Panc1 (cell line): ENCODE data around the gene CUL7.

Experiments used
- CTCF ChIP-seq: fragments of 450-650 bp; IDR thresholded peaks from 2 replicates; pipeline ENCODE4 v1.5.1; 2017; ENCODE audit warnings: mild to moderate bottlenecking
- POLR2AphosphoS5 ChIP-seq: IDR thresholded peaks from 2 replicates; pipeline ENCODE4 v1.6.1; 2012; ENCODE audit warnings: mild to moderate bottlenecking, low read depth, low read length, moderate library complexity
- SIN3A ChIP-seq: IDR thresholded peaks from 2 replicates; pipeline ENCODE4 v1.6.1; 2012; ENCODE audit warnings: low read depth, mild to moderate bottlenecking, low read length, moderate library complexity, borderline replicate concordance; ENCODE audit not compliant: insufficient read depth
- TF ChIP-seq, protein P1 (sequence below), 2 experiments: IDR thresholded peaks; 2 replicates each; pipeline ENCODE4 v1.6.1; 2011 to 2012; ENCODE audit warnings: low read depth in 2 of 2, control low read depth in 1 of 2, low read length in 1 of 2, mild to moderate bottlenecking in 1 of 2, moderate library complexity in 1 of 2; ENCODE audit not compliant: insufficient read depth in 1 of 2

GRCh38 chr6:43089467-43089866 lies 35.8 kb upstream of the CUL7 start:
- TF ChIP-seq CTCF (no peak), POLR2AphosphoS5 (no peak), SIN3A (no peak)
- TF ChIP-seq, protein P1, sequence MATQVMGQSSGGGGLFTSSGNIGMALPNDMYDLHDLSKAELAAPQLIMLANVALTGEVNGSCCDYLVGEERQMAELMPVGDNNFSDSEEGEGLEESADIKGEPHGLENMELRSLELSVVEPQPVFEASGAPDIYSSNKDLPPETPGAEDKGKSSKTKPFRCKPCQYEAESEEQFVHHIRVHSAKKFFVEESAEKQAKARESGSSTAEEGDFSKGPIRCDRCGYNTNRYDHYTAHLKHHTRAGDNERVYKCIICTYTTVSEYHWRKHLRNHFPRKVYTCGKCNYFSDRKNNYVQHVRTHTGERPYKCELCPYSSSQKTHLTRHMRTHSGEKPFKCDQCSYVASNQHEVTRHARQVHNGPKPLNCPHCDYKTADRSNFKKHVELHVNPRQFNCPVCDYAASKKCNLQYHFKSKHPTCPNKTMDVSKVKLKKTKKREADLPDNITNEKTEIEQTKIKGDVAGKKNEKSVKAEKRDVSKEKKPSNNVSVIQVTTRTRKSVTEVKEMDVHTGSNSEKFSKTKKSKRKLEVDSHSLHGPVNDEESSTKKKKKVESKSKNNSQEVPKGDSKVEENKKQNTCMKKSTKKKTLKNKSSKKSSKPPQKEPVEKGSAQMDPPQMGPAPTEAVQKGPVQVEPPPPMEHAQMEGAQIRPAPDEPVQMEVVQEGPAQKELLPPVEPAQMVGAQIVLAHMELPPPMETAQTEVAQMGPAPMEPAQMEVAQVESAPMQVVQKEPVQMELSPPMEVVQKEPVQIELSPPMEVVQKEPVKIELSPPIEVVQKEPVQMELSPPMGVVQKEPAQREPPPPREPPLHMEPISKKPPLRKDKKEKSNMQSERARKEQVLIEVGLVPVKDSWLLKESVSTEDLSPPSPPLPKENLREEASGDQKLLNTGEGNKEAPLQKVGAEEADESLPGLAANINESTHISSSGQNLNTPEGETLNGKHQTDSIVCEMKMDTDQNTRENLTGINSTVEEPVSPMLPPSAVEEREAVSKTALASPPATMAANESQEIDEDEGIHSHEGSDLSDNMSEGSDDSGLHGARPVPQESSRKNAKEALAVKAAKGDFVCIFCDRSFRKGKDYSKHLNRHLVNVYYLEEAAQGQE (IDR thresholded peaks at IDR 0.05; ENCODE audit: insufficient read depth in 1 of 2, low read depth in 2 of 2, low read length in 1 of 2): no peak
